ENCODE results near the gene HLX.

Gene HLX

GRCh38 chr1:220924331-220924970, 45.2 kb downstream of the HLX start:
- DNase-seq (ENCODE audit: low read depth in 2 of 2) = no peak

DNA sequence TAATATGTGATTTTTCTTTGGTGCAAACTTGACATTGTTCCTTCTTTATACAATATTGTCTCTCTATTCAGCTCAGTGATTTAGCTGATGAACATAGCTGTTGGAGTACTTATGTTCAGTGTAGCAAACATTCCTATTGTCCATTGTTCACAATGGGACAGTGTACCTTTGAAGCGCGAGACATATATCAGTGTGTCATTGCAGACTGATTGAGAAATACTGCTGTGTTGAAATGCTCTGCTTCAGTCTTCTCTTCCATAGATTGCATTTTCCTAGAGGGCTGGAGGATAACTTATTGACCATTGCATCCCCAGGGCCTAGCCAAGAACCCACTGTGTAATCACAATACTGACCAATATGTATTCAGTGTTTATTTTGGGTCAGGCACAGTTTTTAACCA, 46.5 kb downstream of the HLX start:
- no peak for DNase-seq (ENCODE audit: low read depth in 2 of 2)

- DNase-seq (ENCODE audit: low read depth in 2 of 2) = no peak
These were observed 46.9 kb downstream of the HLX start for GRCh38 chr1:220926146-220926545.

GRCh38 chr1:220927442-220927841, 48.2 kb downstream of the HLX start:
- no peak for DNase-seq (ENCODE audit: low read depth in 2 of 2)

- DNase-seq (ENCODE audit: low read depth in 2 of 2) = no peak
These were observed 49.1 kb downstream of the HLX start for GRCh38 chr1:220928320-220928719.

DNA sequence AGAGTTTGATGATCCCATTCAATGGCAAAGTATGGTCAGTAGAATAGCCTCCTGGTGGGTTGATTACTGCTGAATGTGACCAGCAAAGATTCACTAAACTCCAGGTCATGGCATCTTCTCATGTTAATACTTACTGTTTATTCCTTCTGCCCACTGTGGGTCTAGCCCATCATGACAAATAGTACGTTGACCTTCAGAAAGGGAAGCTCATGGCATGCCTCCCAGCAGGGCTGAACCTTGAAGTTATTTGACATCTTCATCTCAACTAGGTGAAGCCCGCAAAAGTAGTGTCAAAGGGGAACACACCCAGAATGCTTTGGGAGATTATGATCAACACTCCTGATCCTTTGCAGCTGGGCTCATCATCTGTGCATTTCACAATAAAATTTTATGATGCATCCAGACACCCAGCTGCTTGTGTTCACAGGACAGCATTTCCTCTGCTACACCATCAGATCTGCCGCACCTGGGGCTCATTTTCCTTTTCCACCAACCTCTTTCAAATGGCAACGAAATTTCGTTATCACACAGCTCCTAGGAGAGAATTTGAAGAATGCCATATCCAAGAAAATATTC, 49.6 kb downstream of the HLX start:
- no peak for DNase-seq (ENCODE audit: low read depth in 2 of 2)

- no peak for DNase-seq (ENCODE audit: low read depth in 2 of 2)
These were observed 50.1 kb downstream of the HLX start for GRCh38 chr1:220929304-220929703.
